Activated T-cell treated with anti-CD3 and anti-CD28 coated beads, Interleukin-2, amount 50 U/mL, for 24 hours (primary cell): ENCODE measurements around the gene THSD7A.

Source experiments
- DNase-seq: peaks from one replicate; pipeline ENCODE4 v3.0.0-alpha.2; 2020
- H3K27ac Mint-ChIP-seq: 2 replicates; pipeline ENCODE4 v1.8.0; 2020; ENCODE audit warnings: mild to moderate bottlenecking, mixed read lengths
- H3K27me3 Mint-ChIP-seq: 2 replicates; pipeline ENCODE4 v1.8.0; 2020; ENCODE audit warnings: mixed read lengths
- H3K36me3 Mint-ChIP-seq: 2 replicates; pipeline ENCODE4 v1.8.0; 2020; ENCODE audit warnings: low read depth, mixed read lengths
- H3K4me1 Mint-ChIP-seq: 2 replicates; pipeline ENCODE4 v1.8.0; 2020; ENCODE audit warnings: low read depth, mixed read lengths
- H3K4me3 Mint-ChIP-seq: 2 replicates; pipeline ENCODE4 v1.8.0; 2020; ENCODE audit warnings: mild to moderate bottlenecking, moderate library complexity, mixed read lengths
- H3K9me3 Mint-ChIP-seq: 2 replicates; pipeline ENCODE4 v1.8.0; 2020; ENCODE audit warnings: mixed read lengths

Gene THSD7A

DNA sequence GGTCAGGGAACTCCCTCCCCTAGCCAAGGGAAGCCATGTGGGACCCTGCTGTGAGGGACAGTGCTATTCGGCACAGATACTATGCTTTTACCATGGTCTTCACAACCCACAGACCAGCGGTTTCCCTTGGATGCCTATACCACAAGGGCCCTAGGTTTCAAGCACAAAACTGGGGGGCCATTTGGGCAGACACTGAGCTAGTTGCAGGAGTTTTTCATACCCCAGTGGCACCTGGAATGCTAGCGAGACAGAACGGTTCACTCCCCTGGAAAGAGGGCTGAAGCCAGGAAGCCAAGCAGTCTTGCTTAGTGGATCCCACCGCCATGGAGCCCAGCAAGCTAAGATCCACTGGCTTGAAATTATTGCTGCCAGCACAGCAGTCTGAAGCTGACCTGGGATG, 156.8 kb downstream of the THSD7A start:
- Mint-ChIP-seq H3K36me3 (no peaks in the 10 kb centered on the region), H3K4me3 (no peak overlapping the region), H3K27ac (no peak overlapping the region), H3K9me3 (peaks cover 21% of the 10 kb centered on the region), H3K4me1 (no peaks in the 10 kb centered on the region), H3K27me3 (no peaks in the 10 kb centered on the region)
- DNase-seq, result no peak

- H3K9me3 Mint-ChIP-seq, result no peaks in the 10 kb centered on the region
- H3K27me3 Mint-ChIP-seq, result no peaks in the 10 kb centered on the region
- H3K4me1 Mint-ChIP-seq, result no peaks in the 10 kb centered on the region
- H3K4me3 Mint-ChIP-seq, result no peak overlapping the region
- no peak overlapping the region for H3K27ac Mint-ChIP-seq
- DNase-seq, result no peak
- no peaks in the 10 kb centered on the region for H3K36me3 Mint-ChIP-seq
These were observed 163.3 kb downstream of the THSD7A start for GRCh38 chr7:11668727-11669126.

GRCh38 chr7:11667810-11668185, 164.2 kb downstream of the THSD7A start:
- no peaks in the 10 kb centered on the region for H3K9me3 Mint-ChIP-seq
- H3K27ac Mint-ChIP-seq, result no peak overlapping the region
- H3K27me3 Mint-ChIP-seq, result no peaks in the 10 kb centered on the region
- H3K4me1 Mint-ChIP-seq, result no peaks in the 10 kb centered on the region
- no peak for DNase-seq
- no peak overlapping the region for H3K4me3 Mint-ChIP-seq
- H3K36me3 Mint-ChIP-seq, result no peaks in the 10 kb centered on the region

- no peaks in the 10 kb centered on the region for H3K9me3 Mint-ChIP-seq
- H3K27me3 Mint-ChIP-seq, result no peaks in the 10 kb centered on the region
- no peaks in the 10 kb centered on the region for H3K4me1 Mint-ChIP-seq
- no peak overlapping the region for H3K27ac Mint-ChIP-seq
- DNase-seq, result no peak
- H3K36me3 Mint-ChIP-seq, result no peaks in the 10 kb centered on the region
- H3K4me3 Mint-ChIP-seq, result no peak overlapping the region
These were observed 164.8 kb downstream of the THSD7A start for GRCh38 chr7:11667071-11667809.

DNA sequence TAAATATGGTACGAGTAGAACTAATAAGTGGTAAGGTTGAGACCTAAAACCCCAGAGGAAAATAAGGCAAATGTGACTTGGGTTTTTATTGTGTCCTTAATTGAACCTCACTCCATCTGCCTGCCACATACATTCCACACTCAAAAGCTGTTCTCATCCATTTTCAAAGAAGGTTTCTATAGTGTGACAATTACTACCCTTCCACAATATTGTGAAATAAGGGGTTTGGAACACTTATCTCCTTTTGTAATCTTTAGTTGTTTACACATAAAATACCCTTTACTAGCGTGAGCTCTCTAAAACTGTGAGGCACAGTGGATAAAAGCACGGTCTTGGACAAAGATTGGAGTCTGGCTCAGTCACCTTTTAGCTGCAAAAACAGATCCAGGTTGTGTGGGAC, 166.6 kb downstream of the THSD7A start:
- no peaks in the 10 kb centered on the region for H3K9me3 Mint-ChIP-seq
- H3K27ac Mint-ChIP-seq, result no peak overlapping the region
- H3K36me3 Mint-ChIP-seq, result no peaks in the 10 kb centered on the region
- H3K4me3 Mint-ChIP-seq, result no peak overlapping the region
- no peaks in the 10 kb centered on the region for H3K27me3 Mint-ChIP-seq
- no peaks in the 10 kb centered on the region for H3K4me1 Mint-ChIP-seq
- DNase-seq, result no peak

- H3K4me3 Mint-ChIP-seq, result no peak overlapping the region
- H3K9me3 Mint-ChIP-seq, result no peaks in the 10 kb centered on the region
- H3K27me3 Mint-ChIP-seq, result no peaks in the 10 kb centered on the region
- no peak for DNase-seq
- H3K4me1 Mint-ChIP-seq, result no peaks in the 10 kb centered on the region
- no peaks in the 10 kb centered on the region for H3K36me3 Mint-ChIP-seq
- no peak overlapping the region for H3K27ac Mint-ChIP-seq
These were observed 176.4 kb downstream of the THSD7A start for GRCh38 chr7:11655642-11656041.

DNA sequence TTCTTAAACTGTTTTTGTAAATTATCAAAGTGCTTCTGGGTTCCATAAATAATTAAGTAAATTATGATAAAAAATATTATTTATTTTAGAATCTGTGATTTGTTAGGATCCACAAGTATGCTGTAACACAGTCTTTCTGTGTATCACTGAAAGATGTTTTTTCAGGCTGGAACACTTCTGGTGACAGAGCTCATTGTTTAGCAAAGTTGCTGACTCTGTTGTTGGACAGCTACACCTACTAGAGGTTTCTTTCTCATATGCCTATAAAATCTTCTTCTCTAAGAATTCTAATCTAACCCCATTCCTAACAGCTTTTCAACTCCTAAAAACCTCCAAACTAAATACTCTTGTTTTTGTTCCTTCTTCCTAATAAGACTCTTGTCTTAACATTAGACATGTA, 176.8 kb downstream of the THSD7A start:
- Mint-ChIP-seq H3K9me3 (no peaks in the 10 kb centered on the region), H3K4me1 (no peaks in the 10 kb centered on the region), H3K27me3 (no peaks in the 10 kb centered on the region), H3K4me3 (no peak overlapping the region), H3K36me3 (no peaks in the 10 kb centered on the region), H3K27ac (no peak overlapping the region)
- DNase-seq, result no peak

- Mint-ChIP-seq H3K27me3 (no peaks in the 10 kb centered on the region), H3K4me3 (no peak overlapping the region), H3K4me1 (no peaks in the 10 kb centered on the region), H3K27ac (no peak overlapping the region), H3K36me3 (no peaks in the 10 kb centered on the region), H3K9me3 (no peaks in the 10 kb centered on the region)
- DNase-seq, result no peak
These were observed 181.5 kb downstream of the THSD7A start for GRCh38 chr7:11650500-11650899.

DNA sequence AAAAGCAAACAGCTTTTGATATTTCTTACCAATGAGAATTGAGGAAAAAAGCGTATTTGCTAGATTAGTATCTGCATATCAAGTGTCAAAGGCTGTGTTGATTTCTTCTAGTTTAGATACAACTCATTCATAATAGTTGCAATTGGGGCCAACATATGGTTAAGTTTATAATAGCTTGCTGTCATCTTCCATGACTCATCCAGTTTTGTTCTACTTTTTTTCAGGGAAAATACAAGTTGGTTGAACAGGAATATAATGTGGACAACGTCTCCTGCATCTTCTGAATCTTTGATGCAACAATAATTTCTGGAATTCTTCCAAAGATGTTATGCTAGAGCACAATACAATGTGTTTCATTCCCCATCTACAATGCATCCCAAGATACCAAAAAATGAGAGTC, 182.0 kb downstream of the THSD7A start:
- DNase-seq, result no peak
- Mint-ChIP-seq H3K27ac (no peak overlapping the region), H3K36me3 (no peaks in the 10 kb centered on the region), H3K27me3 (no peaks in the 10 kb centered on the region), H3K4me3 (no peak overlapping the region), H3K9me3 (no peaks in the 10 kb centered on the region), H3K4me1 (no peaks in the 10 kb centered on the region)

- Mint-ChIP-seq H3K4me3 (no peak overlapping the region), H3K27me3 (no peaks in the 10 kb centered on the region), H3K9me3 (no peaks in the 10 kb centered on the region), H3K4me1 (no peaks in the 10 kb centered on the region), H3K27ac (no peak overlapping the region), H3K36me3 (no peaks in the 10 kb centered on the region)
- no peak for DNase-seq
These were observed 183.0 kb downstream of the THSD7A start for GRCh38 chr7:11648980-11649379.

DNA sequence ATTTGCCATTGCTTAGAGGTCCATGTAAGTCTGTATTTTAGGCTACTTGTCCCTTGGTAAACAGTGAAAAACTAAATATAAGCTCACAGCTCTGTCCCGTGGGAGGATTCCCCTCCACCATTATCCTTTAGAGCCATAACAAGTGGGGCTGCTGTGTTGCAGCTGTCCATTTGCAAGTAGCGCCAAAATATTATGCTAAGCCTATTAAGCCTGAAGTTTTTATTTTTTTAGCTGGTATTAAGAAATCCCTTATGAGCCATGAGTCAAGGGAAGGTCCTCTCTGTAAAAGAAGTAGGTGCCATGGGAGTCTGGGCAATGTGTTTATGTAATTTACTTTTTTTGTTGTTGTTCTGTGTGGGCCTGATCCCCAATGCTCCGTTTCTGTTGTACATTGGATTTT, 183.9 kb downstream of the THSD7A start:
- Mint-ChIP-seq H3K27me3 (no peaks in the 10 kb centered on the region), H3K9me3 (no peaks in the 10 kb centered on the region), H3K36me3 (no peaks in the 10 kb centered on the region), H3K4me3 (no peak overlapping the region), H3K4me1 (no peaks in the 10 kb centered on the region), H3K27ac (no peak overlapping the region)
- no peak for DNase-seq

GRCh38 chr7:11642841-11643240, 189.2 kb downstream of the THSD7A start:
- Mint-ChIP-seq H3K36me3 (no peaks in the 10 kb centered on the region), H3K27me3 (no peaks in the 10 kb centered on the region), H3K27ac (no peak overlapping the region), H3K4me3 (no peak overlapping the region), H3K9me3 (no peaks in the 10 kb centered on the region), H3K4me1 (no peaks in the 10 kb centered on the region)
- no peak for DNase-seq

GRCh38 chr7:11642276-11642675, 189.7 kb downstream of the THSD7A start:
- H3K36me3 Mint-ChIP-seq, result no peaks in the 10 kb centered on the region
- no peaks in the 10 kb centered on the region for H3K27me3 Mint-ChIP-seq
- no peaks in the 10 kb centered on the region for H3K4me1 Mint-ChIP-seq
- no peak for DNase-seq
- no peak overlapping the region for H3K4me3 Mint-ChIP-seq
- H3K27ac Mint-ChIP-seq, result no peak overlapping the region
- H3K9me3 Mint-ChIP-seq, result no peaks in the 10 kb centered on the region

GRCh38 chr7:11638011-11638774, 193.8 kb downstream of the THSD7A start:
- DNase-seq, result no peak
- H3K27me3 Mint-ChIP-seq, result no peaks in the 10 kb centered on the region
- no peak overlapping the region for H3K27ac Mint-ChIP-seq
- no peaks in the 10 kb centered on the region for H3K4me1 Mint-ChIP-seq
- no peaks in the 10 kb centered on the region for H3K9me3 Mint-ChIP-seq
- no peaks in the 10 kb centered on the region for H3K36me3 Mint-ChIP-seq
- no peak overlapping the region for H3K4me3 Mint-ChIP-seq

- Mint-ChIP-seq H3K9me3 (no peaks in the 10 kb centered on the region), H3K27ac (no peak overlapping the region), H3K27me3 (no peaks in the 10 kb centered on the region), H3K4me1 (no peaks in the 10 kb centered on the region), H3K36me3 (no peaks in the 10 kb centered on the region), H3K4me3 (no peak overlapping the region)
- DNase-seq, result no peak
These were observed 195.7 kb downstream of the THSD7A start for GRCh38 chr7:11636274-11636673.
